Hepatocyte (in vitro differentiated cells): ENCODE measurements around the gene GRID1. TPM values are rescaled to one million over a fixed set of nuclear protein-coding genes. Genes with fewer than 3 reads are reported as not detected.

ENCODE experiments used
- DNase-seq: peaks from one replicate; pipeline ENCODE4 v3.0.0-alpha.2; 2016; ENCODE audit warnings: low spot score
- H2AFZ ChIP-seq: fragments of 200-600 bp; sonication (generic); 2 replicates; pipeline ENCODE4 v1.6.0; 2016; ENCODE audit warnings: antibody characterized with exemption, mild to moderate bottlenecking
- H3K27ac ChIP-seq: fragments of 200-600 bp; sonication (generic); 2 replicates; pipeline ENCODE4 v1.5.1; 2016; ENCODE audit warnings: mild to moderate bottlenecking
- H3K27me3 ChIP-seq: fragments of 200-600 bp; sonication (generic); 2 replicates; pipeline ENCODE4 v1.6.1; 2016
- H3K36me3 ChIP-seq: fragments of 200-600 bp; sonication (generic); replicated peaks from 2 replicates; pipeline ENCODE4 v1.5.1; 2016; ENCODE audit warnings: low read depth; ENCODE audit not compliant: insufficient read depth
- H3K4me1 ChIP-seq: fragments of 200-600 bp; sonication (generic); 2 replicates; pipeline ENCODE4 v1.5.1; 2016; ENCODE audit warnings: mild to moderate bottlenecking, moderate library complexity; ENCODE audit not compliant: insufficient read depth
- H3K4me2 ChIP-seq: fragments of 200-600 bp; sonication (generic); 2 replicates; pipeline ENCODE4 v1.6.0; 2016
- H3K4me3 ChIP-seq: fragments of 200-600 bp; sonication (generic); 2 replicates; pipeline ENCODE4 v1.5.1; 2016; ENCODE audit warnings: mild to moderate bottlenecking
- H3K79me2 ChIP-seq: fragments of 200-600 bp; sonication (generic); 2 replicates; pipeline ENCODE4 v1.6.0; 2017; ENCODE audit warnings: mild to moderate bottlenecking
- H3K9me2 ChIP-seq: fragments of 200-600 bp; sonication (generic); replicated peaks from 2 replicates; pipeline ENCODE4 v1.6.0; 2017; ENCODE audit warnings: mild to moderate bottlenecking; ENCODE audit not compliant: insufficient read depth
- H3K9me3 ChIP-seq: fragments of 200-600 bp; sonication (generic); 2 replicates; pipeline ENCODE4 v1.5.1; 2016; ENCODE audit warnings: low read depth, mild to moderate bottlenecking
- H4K20me1 ChIP-seq: fragments of 200-600 bp; sonication (generic); 2 replicates; pipeline ENCODE4 v1.6.0; 2016; ENCODE audit warnings: mild to moderate bottlenecking; ENCODE audit not compliant: insufficient read depth, poor library complexity, severe bottlenecking
- EZH2 ChIP-seq: fragments of 200-600 bp; sonication (generic); IDR thresholded peaks from 2 replicates; pipeline ENCODE4 v1.6.1; 2016; ENCODE audit warnings: antibody characterized with exemption, mild to moderate bottlenecking, borderline replicate concordance
- EZH2phosphoT487 ChIP-seq: fragments of 200-600 bp; sonication (generic); IDR thresholded peaks from one replicate; pipeline ENCODE4 v1.6.1; 2018; ENCODE audit warnings: antibody characterized with exemption, mild to moderate bottlenecking, low read depth, moderate library complexity; ENCODE audit not compliant: unreplicated experiment, severe bottlenecking
- WGBS: methylation state at CpG from one replicate; pipeline ENCODE4 v1.1.6; 2016; ENCODE audit warnings: low lambda C conversion rate; ENCODE audit errors: missing lambda C conversion rate; 5-methylcytosine and 5-hydroxymethylcytosine counted together
- polyA plus RNA-seq: library from polyadenylated mRNA; unstranded; fragments of >200 nt; fragmentation: Nextera tagmentation; extraction: Ambion mirVana; gene quantifications from 2 replicates; pipeline ENCODE4 v1.2.1, GENCODE V29; 2016
- total RNA-seq: library from RNA; depleted of rRNA; stranded (reverse); fragments of >200 nt; gene quantifications from 2 replicates; pipeline ENCODE4 v1.2.3, GENCODE V29; 2014
- TF ChIP-seq, protein P1 (sequence below): fragments of 200-600 bp; sonication (generic); IDR thresholded peaks from 2 replicates; pipeline ENCODE4 v1.5.1; 2016; ENCODE audit warnings: antibody characterized with exemption, mild to moderate bottlenecking; ENCODE audit not compliant: poor library complexity

GRID1 gene
- total and polyA plus RNA-seq, 2 experiments from 2014 or later: 0.07 to 0.37 TPM

- no peaks in the 10 kb centered on the region for H3K9me2 ChIP-seq
- no peaks in the 10 kb centered on the region for H4K20me1 ChIP-seq
- no peak overlapping the region for H2AFZ ChIP-seq
- no peak overlapping the region for H3K27ac ChIP-seq
- no peaks in the 10 kb centered on the region for H3K4me1 ChIP-seq
- H3K27me3 ChIP-seq: peaks cover 5% of the 10 kb centered on the region
- no peaks in the 10 kb centered on the region for H3K36me3 ChIP-seq
- H3K4me3 ChIP-seq: no peak overlapping the region
- no peaks in the 10 kb centered on the region for H3K79me2 ChIP-seq
- 85% methylated on average over 10 of the region's 10 CpGs for WGBS
- H3K4me2 ChIP-seq: no peak overlapping the region
- TF ChIP-seq EZH2phosphoT487 (no peak), EZH2 (no peak)
- TF ChIP-seq, protein P1, sequence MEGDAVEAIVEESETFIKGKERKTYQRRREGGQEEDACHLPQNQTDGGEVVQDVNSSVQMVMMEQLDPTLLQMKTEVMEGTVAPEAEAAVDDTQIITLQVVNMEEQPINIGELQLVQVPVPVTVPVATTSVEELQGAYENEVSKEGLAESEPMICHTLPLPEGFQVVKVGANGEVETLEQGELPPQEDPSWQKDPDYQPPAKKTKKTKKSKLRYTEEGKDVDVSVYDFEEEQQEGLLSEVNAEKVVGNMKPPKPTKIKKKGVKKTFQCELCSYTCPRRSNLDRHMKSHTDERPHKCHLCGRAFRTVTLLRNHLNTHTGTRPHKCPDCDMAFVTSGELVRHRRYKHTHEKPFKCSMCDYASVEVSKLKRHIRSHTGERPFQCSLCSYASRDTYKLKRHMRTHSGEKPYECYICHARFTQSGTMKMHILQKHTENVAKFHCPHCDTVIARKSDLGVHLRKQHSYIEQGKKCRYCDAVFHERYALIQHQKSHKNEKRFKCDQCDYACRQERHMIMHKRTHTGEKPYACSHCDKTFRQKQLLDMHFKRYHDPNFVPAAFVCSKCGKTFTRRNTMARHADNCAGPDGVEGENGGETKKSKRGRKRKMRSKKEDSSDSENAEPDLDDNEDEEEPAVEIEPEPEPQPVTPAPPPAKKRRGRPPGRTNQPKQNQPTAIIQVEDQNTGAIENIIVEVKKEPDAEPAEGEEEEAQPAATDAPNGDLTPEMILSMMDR: no peak
- DNase-seq: no peak
- no peaks in the 10 kb centered on the region for H3K9me3 ChIP-seq
Measured at GRCh38 chr10:86336341-86336740, 30.3 kb downstream of the GRID1 start.

DNA sequence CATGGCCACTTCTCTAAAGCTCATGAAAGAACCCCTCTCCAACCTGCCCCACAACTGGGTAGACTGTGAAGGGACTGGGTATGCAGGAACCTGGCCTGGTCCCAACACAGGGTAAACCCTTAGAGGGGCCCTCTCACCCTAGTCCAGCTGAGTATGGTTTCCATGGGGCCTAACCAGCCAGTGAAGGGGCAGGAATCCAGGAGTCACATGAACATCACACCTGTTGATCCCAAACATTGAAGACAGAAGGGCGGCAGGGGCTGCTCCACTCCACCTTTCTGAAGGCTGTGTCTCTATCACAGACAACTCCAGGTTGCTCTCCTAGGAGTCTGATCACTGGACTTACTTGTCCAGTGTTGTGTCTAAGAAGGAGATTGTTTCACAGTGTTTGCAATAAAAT is 30.8 kb downstream of the GRID1 start:
- Histone ChIP-seq H3K9me3 (no peaks in the 10 kb centered on the region), H2AFZ (no peak overlapping the region), H3K9me2 (no peaks in the 10 kb centered on the region), H3K4me1 (no peaks in the 10 kb centered on the region), H3K4me2 (no peak overlapping the region), H3K4me3 (no peak overlapping the region), H3K27ac (no peak overlapping the region), H3K79me2 (no peaks in the 10 kb centered on the region), H3K27me3 (peaks cover 5% of the 10 kb centered on the region), H4K20me1 (no peaks in the 10 kb centered on the region), H3K36me3 (no peaks in the 10 kb centered on the region)
- WGBS: 94% methylated on average over 1 of the region's 1 CpG
- TF ChIP-seq EZH2phosphoT487 (no peak), EZH2 (no peak)
- TF ChIP-seq, protein P1: no peak
- DNase-seq: no peak

- H2AFZ ChIP-seq: no peak overlapping the region
- no peaks in the 10 kb centered on the region for H3K79me2 ChIP-seq
- H3K4me3 ChIP-seq: no peak overlapping the region
- peaks cover 5% of the 10 kb centered on the region for H3K27me3 ChIP-seq
- no peaks in the 10 kb centered on the region for H4K20me1 ChIP-seq
- no peaks in the 10 kb centered on the region for H3K4me1 ChIP-seq
- H3K9me3 ChIP-seq: no peaks in the 10 kb centered on the region
- no peaks in the 10 kb centered on the region for H3K9me2 ChIP-seq
- no peaks in the 10 kb centered on the region for H3K36me3 ChIP-seq
- TF ChIP-seq, protein P1: no peak
- no peak for TF ChIP-seq EZH2
- no peak for TF ChIP-seq EZH2phosphoT487
- no peak overlapping the region for H3K27ac ChIP-seq
- DNase-seq: no peak
- no peak overlapping the region for H3K4me2 ChIP-seq
Measured at GRCh38 chr10:86335257-86335656, 31.3 kb downstream of the GRID1 start.

DNA sequence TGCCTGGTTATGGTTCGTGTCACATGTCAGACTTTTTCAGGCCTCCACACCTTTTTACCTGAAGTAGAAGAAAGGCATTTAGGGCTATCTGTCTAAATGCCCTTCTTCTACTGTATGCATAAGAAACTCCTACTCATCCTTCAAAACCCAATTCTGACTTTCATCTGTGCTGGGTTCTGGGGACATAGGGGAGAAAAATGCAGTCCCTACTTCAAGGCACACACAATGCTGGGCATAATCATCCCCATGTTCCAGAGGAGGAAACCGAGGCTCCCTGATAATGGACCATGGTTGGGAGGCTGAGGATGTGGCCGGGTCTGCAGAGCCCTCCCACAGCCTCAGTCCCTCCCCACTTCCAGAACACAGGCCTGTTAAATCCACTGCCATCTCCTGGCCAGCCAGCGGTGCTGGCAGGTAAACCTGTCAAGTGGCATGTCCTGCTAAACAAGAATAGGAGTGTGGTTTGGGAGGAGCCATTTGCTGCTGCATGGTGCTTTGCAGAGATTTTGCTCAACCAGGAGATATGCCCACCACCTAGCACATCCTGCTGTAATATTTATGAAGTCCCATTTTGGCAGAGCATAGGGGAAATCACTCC is 32.0 kb downstream of the GRID1 start:
- H3K4me2 ChIP-seq: no peak overlapping the region
- no peaks in the 10 kb centered on the region for H4K20me1 ChIP-seq
- WGBS: 48% methylated on average over 4 of the region's 4 CpGs

More for the DNA sequence above, 32.0 kb downstream of the GRID1 start:
- Histone ChIP-seq H2AFZ (no peak overlapping the region), H3K27me3 (peaks cover 5% of the 10 kb centered on the region), H3K27ac (no peak overlapping the region), H3K79me2 (no peaks in the 10 kb centered on the region), H3K4me1 (no peaks in the 10 kb centered on the region), H3K9me3 (no peaks in the 10 kb centered on the region), H3K36me3 (no peaks in the 10 kb centered on the region), H3K4me3 (no peak overlapping the region), H3K9me2 (no peaks in the 10 kb centered on the region)
- peak; percentile 28 for DNase-seq
- TF ChIP-seq, protein P1: peak; percentile 29
- TF ChIP-seq EZH2: no peak
